ENCODE results near the gene COA8. TPM values are rescaled to one million over a fixed set of nuclear protein-coding genes. Genes with fewer than 3 reads are reported as not detected.

Gene COA8
- total and polyA plus RNA-seq, 2 of the 4 experiments (the other 2 are of a cell fraction): 12.2 to 21.1 TPM

DNA sequence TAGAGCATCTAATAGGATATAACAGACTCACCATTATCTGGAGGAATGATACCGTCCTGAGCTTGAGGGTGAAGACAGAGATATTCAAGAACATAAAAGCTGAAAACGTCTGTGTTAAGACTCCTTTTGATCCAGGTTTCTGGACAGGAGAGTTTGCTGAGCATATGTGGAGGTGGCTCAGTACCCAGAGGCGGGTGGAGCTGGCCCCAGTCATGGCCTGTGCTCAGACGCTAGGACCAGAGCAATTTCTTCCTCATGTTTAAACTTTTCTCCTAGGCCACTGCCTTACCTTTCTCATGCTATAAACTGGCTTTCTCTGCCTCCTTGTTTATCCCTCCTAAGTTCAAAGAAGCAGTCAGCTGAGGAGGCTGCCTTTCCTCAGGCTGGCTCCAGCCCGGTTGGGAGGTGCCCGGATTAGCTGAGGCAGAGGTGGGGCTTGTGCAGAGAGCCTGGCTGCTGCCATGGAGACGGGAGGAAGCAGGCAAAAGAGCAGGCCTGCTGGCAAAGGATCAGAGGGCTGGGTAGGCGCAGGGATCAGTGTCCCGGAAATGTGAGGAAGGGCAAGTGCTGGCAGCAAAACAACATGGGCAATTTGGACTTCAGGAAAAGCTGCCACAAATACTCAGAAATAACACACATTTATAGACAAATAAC is 13.7 kb downstream of the COA8 start (continued):
- TF ChIP-seq, protein P1, sequence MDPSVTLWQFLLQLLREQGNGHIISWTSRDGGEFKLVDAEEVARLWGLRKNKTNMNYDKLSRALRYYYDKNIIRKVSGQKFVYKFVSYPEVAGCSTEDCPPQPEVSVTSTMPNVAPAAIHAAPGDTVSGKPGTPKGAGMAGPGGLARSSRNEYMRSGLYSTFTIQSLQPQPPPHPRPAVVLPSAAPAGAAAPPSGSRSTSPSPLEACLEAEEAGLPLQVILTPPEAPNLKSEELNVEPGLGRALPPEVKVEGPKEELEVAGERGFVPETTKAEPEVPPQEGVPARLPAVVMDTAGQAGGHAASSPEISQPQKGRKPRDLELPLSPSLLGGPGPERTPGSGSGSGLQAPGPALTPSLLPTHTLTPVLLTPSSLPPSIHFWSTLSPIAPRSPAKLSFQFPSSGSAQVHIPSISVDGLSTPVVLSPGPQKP (IDR thresholded peaks at IDR 0.05; ENCODE audit: borderline replicate concordance, low read depth, low read length): no peak

DNA sequence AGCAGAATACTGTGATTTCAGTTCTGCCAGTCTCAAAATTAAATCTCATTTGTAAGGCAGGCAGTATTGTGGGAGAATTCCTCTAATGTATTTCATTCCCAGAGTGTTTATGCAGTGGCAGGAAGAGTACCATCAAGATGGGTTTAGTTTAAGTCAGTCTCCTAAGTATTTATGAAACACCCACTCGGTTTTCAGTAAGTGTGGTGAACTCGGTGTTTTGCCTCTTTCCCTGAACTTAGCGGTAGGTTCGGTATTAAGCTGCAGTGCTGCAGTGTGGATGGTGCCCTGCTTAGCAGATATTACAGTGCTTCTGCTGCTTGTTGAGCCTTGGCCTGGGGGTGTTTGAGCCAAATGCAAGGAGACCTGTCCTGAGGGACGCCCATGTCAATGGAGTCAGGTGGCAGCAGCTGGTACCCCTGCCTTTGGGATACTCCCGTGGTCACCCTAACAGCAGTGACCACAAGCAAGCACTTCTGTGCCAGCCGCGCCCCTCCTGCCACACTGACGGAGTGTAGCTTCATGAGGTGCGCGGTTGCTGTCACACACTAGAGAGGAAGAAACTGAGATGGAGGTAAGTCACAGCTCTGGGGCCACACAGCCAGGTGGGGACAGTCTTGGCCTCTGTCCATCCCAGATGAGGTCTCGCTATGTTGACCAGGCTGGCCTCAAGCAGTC is 15.8 kb downstream of the COA8 start:
- Histone ChIP-seq H3K18ac (ENCODE audit: low read depth, low read length) (no peak overlapping the region), H3K9me1 (ENCODE audit: insufficient read depth, low read length) (peaks cover 14% of the 10 kb centered on the region; the same call in 1 of the 2 replicates), H2AFZ (replicated peaks; ENCODE audit: low read length, poor library complexity) (no peak overlapping the region), H2BK5ac (ENCODE audit: low read depth, low read length, poor library complexity, severe bottlenecking) (no peak overlapping the region), H3K27ac (ENCODE audit: insufficient read depth, low read length) (no peak overlapping the region; the same call in 1 of the 2 replicates), H3K9me3 (ENCODE audit: control insufficient read depth, insufficient read depth, low read length) (no peaks in the 10 kb centered on the region), H2BK20ac (ENCODE audit: low read depth, low read length) (no peak overlapping the region), H3K79me1 (ENCODE audit: low read depth in 1 of 2, low read length in 2 of 2) (peaks cover 35 to 58% of the 10 kb centered on the region in 2 experiments), H2AK9ac (replicated peaks; ENCODE audit: low read depth, low read length, poor library complexity) (no peak overlapping the region), H3K56ac (ENCODE audit: extremely low read depth, insufficient read depth, low read length) (no peak overlapping the region), H3K4me3 (ENCODE audit: insufficient read depth, low read depth, low read length) (no peak overlapping the region), H3K4me2 (ENCODE audit: low read depth, low read length) (peak overlapping the region; percentile 19; the same call in 1 of the 2 replicates), H3K4me1 (ENCODE audit: control insufficient read depth, insufficient read depth, low read length) (peaks cover 15% of the 10 kb centered on the region), H4K8ac (ENCODE audit: low read depth in 2 of 2, low read length in 2 of 2) (no peak overlapping the region), H4K5ac (ENCODE audit: low read depth, low read length) (no peak overlapping the region), H4K91ac (ENCODE audit: insufficient read depth, low read depth, low read length) (no peak overlapping the region), H3K27me3 (ENCODE audit: control insufficient read depth, insufficient read depth, low read length) (no peaks in the 10 kb centered on the region), H2AK5ac (ENCODE audit: low read depth, low read length) (peak overlapping the region; percentile 79), H3K4ac (ENCODE audit: low read depth, low read length) (no peak overlapping the region), H3K23ac (ENCODE audit: low read depth, low read length) (no peak overlapping the region), H3K14ac (replicated peaks; ENCODE audit: low read depth, low read length) (no peak overlapping the region), H3K9ac (ENCODE audit: low read depth, low read length) (no peak overlapping the region), H4K20me1 (ENCODE audit: insufficient read depth, low read length) (peaks cover 33% of the 10 kb centered on the region), H2BK120ac (ENCODE audit: low read depth, low read length) (no peak overlapping the region), H2BK15ac (ENCODE audit: low read depth, low read length) (no peak overlapping the region), H3K36me3 (ENCODE audit: control insufficient read depth, insufficient read depth, low read length) (peaks cover 29% of the 10 kb centered on the region)
- ChIA-PET POLR2A (ENCODE audit: unreplicated experiment) (interaction anchor here (0.6 kb wide), 1 partner anchor 416 kb away, joined by 4 read pairs; no protein-coding TSS in a partner anchor), CTCF (no interaction called here)
- TF ChIP-seq RFX5 (IDR thresholded peaks at IDR 0.05; ENCODE audit: low read depth, low read length) (no peak), MXI1 (IDR thresholded peaks at IDR 0.05; ENCODE audit: borderline replicate concordance, low read depth, low read length) (no peak), MAZ (IDR thresholded peaks at IDR 0.05; ENCODE audit: borderline replicate concordance, low read depth, low read length) (no peak), CHD1 (IDR thresholded peaks at IDR 0.05; ENCODE audit: low read depth, low read length) (no peak)
- dilution Hi-C loops (cut with HindIII; ENCODE audit: low sequenced_read_pairs, unreplicated experiment) (no loop called here), intact Hi-C loops (cut with micrococcal nuclease) (loop anchor here (10.0 kb wide), 1 partner anchor 406 kb away; no protein-coding TSS in a partner anchor), in situ Hi-C loops (cut with MboI; ENCODE audit: low sequenced_read_pairs) (loop anchor here (10.0 kb wide), 2 partner anchors 106 to 336 kb away; no protein-coding TSS in a partner anchor)
- DNase-seq (peak; percentile 53), ATAC-seq (ENCODE audit: low read depth) (peak; percentile 35)
- BruUV-seq (replicated peaks): no TSS peak
- 84% methylated on average over 7 of the region's 12 CpGs; no CpG with 5 or more reads in 1 of the 2 experiments for WGBS, 2 experiments (ENCODE audit: extremely low coverage in 2 of 2, insufficient read length in 1 of 2)
